ENCODE measurements around the gene GUK1. TPM values are rescaled to one million over a fixed set of nuclear protein-coding genes. Genes with fewer than 3 reads are reported as not detected.

The GUK1 gene
- total and polyA plus RNA-seq, 2 of the 8 experiments (the other 6 are each of a cell fraction or from before 2014, with no cell fraction given) = 68.5 to 183 TPM

GRCh38 chr1:228117335-228117734, 22.7 kb upstream of the GUK1 start:
- Histone ChIP-seq H3K9me3 (ENCODE audit: insufficient read depth in 2 of 2, low read depth in 1 of 2, low read length in 1 of 2) (peaks cover 19 to 20% of the 10 kb centered on the region in 2 experiments), H2AFZ (ENCODE audit: low read length) (no peak overlapping the region), H3K56ac (replicated peaks; ENCODE audit: insufficient read length, low read depth, low read length) (no peak overlapping the region), H3K14ac (ENCODE audit: insufficient read length) (no peak overlapping the region), H3K79me1 (ENCODE audit: low read depth, low read length) (no peaks in the 10 kb centered on the region), H3K4me3 (ENCODE audit: extremely low read depth in 1 of 4, insufficient read depth in 2 of 4, low read depth in 3 of 4, low read length in 4 of 4) (no peak overlapping the region), H4K5ac (ENCODE audit: insufficient read length, low read depth, low read length) (no peak overlapping the region), H3K4me2 (ENCODE audit: insufficient read depth in 1 of 2, low read depth in 2 of 2, low read length in 2 of 2) (no peak overlapping the region), H3K23me2 (ENCODE audit: low read depth, low read length) (no peaks in the 10 kb centered on the region), H3K23ac (ENCODE audit: insufficient read length) (no peak overlapping the region), H4K8ac (ENCODE audit: extremely low read depth, insufficient read depth, low read length) (no peak overlapping the region), H4K91ac (replicated peaks; ENCODE audit: insufficient read length, low read length) (no peak overlapping the region), H3K18ac (ENCODE audit: extremely low read depth, low read length) (no peak overlapping the region), H2AK5ac (ENCODE audit: low read depth, low read length) (no peak overlapping the region), H3K9ac (replicated peaks in 1 of 4; ENCODE audit: extremely low read depth in 1 of 4, low read depth in 3 of 4, low read length in 3 of 4) (no peak overlapping the region), H2BK12ac (ENCODE audit: low read depth, low read length) (no peak overlapping the region), H3K4me1 (replicated peaks in 1 of 4; ENCODE audit: control insufficient read depth in 3 of 4, insufficient read depth in 4 of 4, low read length in 3 of 4) (no peaks in the 10 kb centered on the region), H3K27ac (ENCODE audit: low read depth, low read length) (no peak overlapping the region), H2BK120ac (replicated peaks; ENCODE audit: low read depth, low read length) (no peak overlapping the region), H3K27me3 (replicated peaks in 1 of 4; ENCODE audit: control insufficient read depth in 3 of 4, extremely low read depth in 1 of 4, insufficient read depth in 3 of 4, low read length in 3 of 4) (no peaks in the 10 kb centered on the region; a peak in 1 of 7 replicates), H3K36me3 (ENCODE audit: control insufficient read depth in 2 of 4, insufficient read depth in 4 of 4, low read length in 3 of 4) (no peaks in the 10 kb centered on the region), H4K20me1 (replicated peaks in 1 of 2; ENCODE audit: control insufficient read depth in 1 of 2, insufficient read depth in 2 of 2, low read length in 2 of 2) (no peaks in the 10 kb centered on the region), H3K79me2 (ENCODE audit: control insufficient read depth in 1 of 2, insufficient read depth in 2 of 2, low read length in 2 of 2) (no peaks in the 10 kb centered on the region), H3K4ac (replicated peaks; ENCODE audit: insufficient read length, low read depth, low read length) (no peak overlapping the region), H2BK15ac (ENCODE audit: low read length) (no peak overlapping the region), H2BK5ac (ENCODE audit: low read depth, low read length) (no peak overlapping the region), H2BK20ac (ENCODE audit: low read length) (no peak overlapping the region)
- POLR2A ChIA-PET (ENCODE audit: partially characterized antibody) = no interaction called here
- CTCF ChIA-PET (ENCODE audit: partially characterized antibody) = no interaction called here
- FAIRE-seq (no peak), DNase-seq (ENCODE audit: low read depth in 1 of 2, low spot score in 2 of 2) (no peak)
- 92% methylated on average over 4 of the region's 4 CpGs; no CpG with 5 or more reads in 1 of the 2 experiments for WGBS, 2 experiments (ENCODE audit: extremely low coverage in 1 of 2, insufficient coverage in 1 of 2, insufficient read length in 1 of 2, insufficient replicate concordance in 2 of 2, low coverage in 1 of 2, low lambda C conversion rate in 2 of 2, missing lambda C conversion rate in 1 of 2)
- TF ChIP-seq CHD2 (IDR thresholded peaks at IDR 0.05; ENCODE audit: low read length) (no peak), HDAC6 (IDR thresholded peaks at IDR 0.05; ENCODE audit: low read depth, low read length) (no peak)
